H9 (cell line): ENCODE measurements around the gene DMRTB1. TPM values are rescaled to one million over a fixed set of nuclear protein-coding genes. Genes with fewer than 3 reads are reported as not detected.

Experiments
- DNase-seq: peaks from one replicate; pipeline ENCODE4 v3.0.0-alpha.2; 2017
- H2AFZ ChIP-seq: one replicate; pipeline ENCODE4 v1.6.1; 2013; ENCODE audit warnings: mild to moderate bottlenecking, low read length, control low read depth, moderate library complexity
- H2AK5ac ChIP-seq: 2 replicates; pipeline ENCODE4 v1.6.1; 2013; ENCODE audit warnings: low read length, control low read depth, mixed read lengths; ENCODE audit not compliant: insufficient read length
- H2BK120ac ChIP-seq: one replicate; pipeline ENCODE4 v1.6.1; 2013; ENCODE audit warnings: low read depth, mild to moderate bottlenecking, low read length, control low read depth, inconsistent platforms; ENCODE audit not compliant: poor library complexity, severe bottlenecking
- H2BK12ac ChIP-seq: 2 replicates; pipeline ENCODE4 v1.6.1; 2013; ENCODE audit warnings: low read length, control low read depth, mixed read lengths, low read depth; ENCODE audit not compliant: insufficient read length
- H2BK15ac ChIP-seq: 2 replicates; pipeline ENCODE4 v1.6.1; 2013; ENCODE audit warnings: low read depth, low read length, control low read depth
- H2BK20ac ChIP-seq: one replicate; pipeline ENCODE4 v1.6.1; 2013; ENCODE audit warnings: low read depth, mild to moderate bottlenecking, low read length, control low read depth, inconsistent platforms; ENCODE audit not compliant: poor library complexity, severe bottlenecking
- H2BK5ac ChIP-seq: 2 replicates; pipeline ENCODE4 v1.6.1; 2013; ENCODE audit warnings: low read length, control low read depth, mixed read lengths; ENCODE audit not compliant: insufficient read length
- H3K14ac ChIP-seq: 2 replicates; pipeline ENCODE4 v1.6.1; 2013; ENCODE audit warnings: low read length, control low read depth; ENCODE audit not compliant: insufficient read depth
- H3K18ac ChIP-seq: 2 replicates; pipeline ENCODE4 v1.6.1; 2013; ENCODE audit warnings: low read depth, mild to moderate bottlenecking, mixed read lengths, low read length, control low read depth; ENCODE audit not compliant: insufficient read length
- H3K23ac ChIP-seq: 2 replicates; pipeline ENCODE4 v1.6.1; 2013; ENCODE audit warnings: low read length, control low read depth, mixed read lengths, low read depth; ENCODE audit not compliant: insufficient read length
- H3K23me2 ChIP-seq: 2 replicates; pipeline ENCODE4 v1.6.1; 2013; ENCODE audit warnings: low read depth, mild to moderate bottlenecking, mixed read lengths, low read length, control low read depth; ENCODE audit not compliant: insufficient read length, poor library complexity, severe bottlenecking
- H3K27ac ChIP-seq: 2 replicates; pipeline ENCODE4 v1.5.1; 2013; ENCODE audit warnings: low read length, control low read depth, mixed read lengths, low read depth; ENCODE audit not compliant: insufficient read length
- H3K27me3 ChIP-seq: 2 replicates; pipeline ENCODE4 v1.6.1; 2013; ENCODE audit warnings: low read length, control low read depth, inconsistent platforms; ENCODE audit not compliant: insufficient read depth
- H3K4ac ChIP-seq: 2 replicates; pipeline ENCODE4 v1.6.1; 2013; ENCODE audit warnings: low read depth, mild to moderate bottlenecking, control low read depth, inconsistent platforms, low read length, moderate library complexity
- H3K4me1 ChIP-seq: 2 replicates; pipeline ENCODE4 v1.6.1; 2013; ENCODE audit warnings: low read length, control low read depth, inconsistent platforms; ENCODE audit not compliant: insufficient read depth
- H3K4me2 ChIP-seq: 2 replicates; pipeline ENCODE4 v1.6.1; 2013; ENCODE audit warnings: low read length, control low read depth, mixed read lengths; ENCODE audit not compliant: insufficient read length, insufficient read depth
- H3K56ac ChIP-seq: 2 replicates; pipeline ENCODE4 v1.6.1; 2013; ENCODE audit warnings: low read depth, mild to moderate bottlenecking, mixed read lengths, low read length, control low read depth; ENCODE audit not compliant: insufficient read length
- H3K79me1 ChIP-seq: 2 replicates; pipeline ENCODE4 v1.6.1; 2013; ENCODE audit warnings: low read depth, mild to moderate bottlenecking, moderate library complexity, low read length, control low read depth, inconsistent platforms; ENCODE audit not compliant: insufficient read depth, poor library complexity, severe bottlenecking
- H3K79me2 ChIP-seq: 2 replicates; pipeline ENCODE4 v1.6.1; 2013; ENCODE audit warnings: low read length, control low read depth, inconsistent platforms; ENCODE audit not compliant: insufficient read depth
- H3K9ac ChIP-seq: 2 replicates; pipeline ENCODE4 v1.6.1; 2013; ENCODE audit warnings: low read length, control low read depth, mixed read lengths; ENCODE audit not compliant: insufficient read length; ENCODE audit errors: extremely low read depth
- H3K9me3 ChIP-seq: one replicate; pipeline ENCODE4 v1.6.1; 2013; ENCODE audit warnings: low read depth, low read length, inconsistent platforms; ENCODE audit not compliant: control insufficient read depth
- H3T11ph ChIP-seq: one replicate; pipeline ENCODE4 v1.6.1; 2013; ENCODE audit warnings: mild to moderate bottlenecking, low read length, control low read depth, inconsistent platforms
- H4K20me1 ChIP-seq: one replicate; pipeline ENCODE4 v1.6.1; 2013; ENCODE audit not compliant: control insufficient read depth, insufficient read length, insufficient read depth
- H4K5ac ChIP-seq: 2 replicates; pipeline ENCODE4 v1.6.1; 2013; ENCODE audit warnings: low read depth, mild to moderate bottlenecking, mixed read lengths, low read length, control low read depth; ENCODE audit not compliant: insufficient read length
- H4K8ac ChIP-seq: replicated peaks from 2 replicates; pipeline ENCODE4 v1.6.1; 2013; ENCODE audit warnings: low read length, control low read depth, mixed read lengths, low read depth; ENCODE audit not compliant: insufficient read length
- H4K91ac ChIP-seq: 2 replicates; pipeline ENCODE4 v1.6.1; 2013; ENCODE audit warnings: low read depth, mild to moderate bottlenecking, moderate library complexity, mixed read lengths, low read length, control low read depth; ENCODE audit not compliant: insufficient read length
- H3K27ac Mint-ChIP-seq, 3 experiments: 2 replicates in 2 of 3; 3 replicates in 1 of 3; pipeline ENCODE4 v1.8.0; 2020 to 2021; ENCODE audit warnings: mixed read lengths in 3 of 3, mild to moderate bottlenecking in 1 of 3, moderate library complexity in 1 of 3
- H3K27me3 Mint-ChIP-seq: 2 replicates; pipeline ENCODE4 v1.8.0; 2021; ENCODE audit warnings: low read depth, mild to moderate bottlenecking, moderate library complexity, mixed read lengths
- H3K36me3 Mint-ChIP-seq, 3 experiments: 2 replicates in 2 of 3; 3 replicates in 1 of 3; pipeline ENCODE4 v1.8.0; 2020 to 2021; ENCODE audit warnings: low read depth in 3 of 3, mixed read lengths in 3 of 3; ENCODE audit not compliant: insufficient read depth in 1 of 3
- H3K4me1 Mint-ChIP-seq, 2 experiments: 2 replicates each; pipeline ENCODE4 v1.8.0; 2020; ENCODE audit warnings: mixed read lengths in 2 of 2
- H3K4me3 Mint-ChIP-seq, 2 experiments: 2 replicates in 1 of 2; 3 replicates in 1 of 2; pipeline ENCODE4 v1.8.0; 2020 to 2021; ENCODE audit warnings: mild to moderate bottlenecking in 2 of 2, mixed read lengths in 2 of 2, moderate library complexity in 1 of 2
- H3K9me3 Mint-ChIP-seq, 2 experiments: 2 replicates in 1 of 2; 3 replicates in 1 of 2; pipeline ENCODE4 v1.8.0; 2020; ENCODE audit warnings: mild to moderate bottlenecking in 2 of 2, mixed read lengths in 2 of 2, moderate library complexity in 1 of 2
- WGBS: extraction: QIAGEN DNeasy Blood & Tissue Kit; methylation state at CpG from one replicate; pipeline ENCODE4 v1.1.7; 2013; ENCODE audit warnings: missing lambda C conversion rate, low lambda C conversion rate, mixed read lengths; ENCODE audit not compliant: insufficient read length; ENCODE audit errors: extremely low coverage; 5-methylcytosine and 5-hydroxymethylcytosine counted together
- total RNA-seq: library from RNA; stranded (reverse); gene quantifications from 2 replicates; pipeline ENCODE4 v1.2.1, GENCODE V29; 2021
- TF ChIP-seq, protein P1 (sequence below): fragments of 200-600 bp; sonication (generic); conservative IDR thresholded peaks from 3 replicates; pipeline ENCODE4 v1.8.0; 2021; ENCODE audit warnings: antibody characterized with exemption, mild to moderate bottlenecking

DMRTB1 gene
- total RNA-seq, 1 experiment from 2014 or later: not detected

DNA sequence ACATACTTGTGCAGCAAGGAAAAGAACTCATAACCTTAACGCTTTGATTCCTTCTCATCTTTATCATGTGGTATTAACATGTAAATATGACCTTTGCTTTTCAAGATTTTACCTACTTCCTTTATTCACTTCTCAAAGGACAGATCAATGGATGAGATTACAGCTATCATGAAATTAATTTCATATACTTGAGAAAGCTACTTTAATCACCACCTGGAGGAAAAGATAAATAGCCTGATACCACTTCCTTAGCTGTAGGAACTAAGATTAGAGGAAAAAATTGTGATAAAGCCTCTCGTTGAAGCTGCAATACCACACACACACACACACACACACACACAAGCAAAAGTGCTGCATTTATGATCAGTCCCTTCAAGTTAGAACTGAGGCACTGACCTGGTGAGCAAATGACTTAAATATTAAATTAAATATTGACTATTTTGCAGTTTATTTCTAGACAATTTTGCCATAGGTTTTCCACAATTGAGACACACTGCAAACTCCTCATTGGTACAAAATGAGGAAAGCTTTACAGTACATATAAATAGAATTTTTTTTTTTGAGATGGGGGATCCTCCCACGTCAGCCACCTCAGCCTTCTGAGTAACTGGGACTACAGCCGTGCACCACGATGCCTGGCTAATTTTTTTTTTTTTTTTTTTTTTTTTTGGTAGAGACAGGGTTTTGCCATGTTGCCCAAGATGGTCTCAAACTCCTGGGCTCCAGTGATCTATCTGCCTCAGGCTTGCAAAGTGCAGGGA, 27.2 kb upstream of the DMRTB1 start:
- peaks cover 23 to 35% (median 35%) of the 10 kb centered on the region in 3 experiments for H3K36me3 Mint-ChIP-seq
- Histone ChIP-seq H3K4me1 (peaks cover 8% of the 10 kb centered on the region), H4K5ac (no peak overlapping the region), H3K9ac (no peak overlapping the region), H3K79me1 (no peaks in the 10 kb centered on the region), H3K23me2 (no peaks in the 10 kb centered on the region), H2BK5ac (no peak overlapping the region), H3K18ac (no peak overlapping the region), H4K8ac (no peak overlapping the region), H2BK12ac (no peak overlapping the region), H3K4me2 (no peak overlapping the region), H3K9me3 (peaks cover 15% of the 10 kb centered on the region), H3K4ac (no peak overlapping the region), H3K14ac (no peak overlapping the region), H3T11ph (no peak overlapping the region), H3K79me2 (no peaks in the 10 kb centered on the region), H4K91ac (no peak overlapping the region), H3K56ac (no peak overlapping the region), H3K27ac (peak overlapping the region; percentile 84), H3K27me3 (no peaks in the 10 kb centered on the region), H2AFZ (no peak overlapping the region), H3K23ac (no peak overlapping the region), H2BK15ac (no peak overlapping the region), H2AK5ac (no peak overlapping the region), H2BK120ac (no peak overlapping the region), H4K20me1 (no peaks in the 10 kb centered on the region), H2BK20ac (peak overlapping the region; percentile 65)
- TF ChIP-seq, protein P1, sequence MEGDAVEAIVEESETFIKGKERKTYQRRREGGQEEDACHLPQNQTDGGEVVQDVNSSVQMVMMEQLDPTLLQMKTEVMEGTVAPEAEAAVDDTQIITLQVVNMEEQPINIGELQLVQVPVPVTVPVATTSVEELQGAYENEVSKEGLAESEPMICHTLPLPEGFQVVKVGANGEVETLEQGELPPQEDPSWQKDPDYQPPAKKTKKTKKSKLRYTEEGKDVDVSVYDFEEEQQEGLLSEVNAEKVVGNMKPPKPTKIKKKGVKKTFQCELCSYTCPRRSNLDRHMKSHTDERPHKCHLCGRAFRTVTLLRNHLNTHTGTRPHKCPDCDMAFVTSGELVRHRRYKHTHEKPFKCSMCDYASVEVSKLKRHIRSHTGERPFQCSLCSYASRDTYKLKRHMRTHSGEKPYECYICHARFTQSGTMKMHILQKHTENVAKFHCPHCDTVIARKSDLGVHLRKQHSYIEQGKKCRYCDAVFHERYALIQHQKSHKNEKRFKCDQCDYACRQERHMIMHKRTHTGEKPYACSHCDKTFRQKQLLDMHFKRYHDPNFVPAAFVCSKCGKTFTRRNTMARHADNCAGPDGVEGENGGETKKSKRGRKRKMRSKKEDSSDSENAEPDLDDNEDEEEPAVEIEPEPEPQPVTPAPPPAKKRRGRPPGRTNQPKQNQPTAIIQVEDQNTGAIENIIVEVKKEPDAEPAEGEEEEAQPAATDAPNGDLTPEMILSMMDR: no peak
- H3K27me3 Mint-ChIP-seq: no peaks in the 10 kb centered on the region
- peaks cover 32 to 36% of the 10 kb centered on the region in 2 experiments for H3K9me3 Mint-ChIP-seq
- H3K4me3 Mint-ChIP-seq: no peak overlapping the region
- no CpG with 5 or more reads among the region's 5 CpGs for WGBS
- peaks cover 86 to 88% of the 10 kb centered on the region in 2 experiments for H3K4me1 Mint-ChIP-seq
- no peak for DNase-seq
- peak overlapping the region; percentile 97 to 99 (median 99); a peak in 6 of 7 replicates for H3K27ac Mint-ChIP-seq
